ENCODE results near the gene CRYBB1.

- TF ChIP-seq CTCF (IDR thresholded peaks at IDR 0.05; ENCODE audit: low read depth, low read length, poor library complexity, severe bottlenecking) = no peak
- no peak for TF ChIP-seq EZH2phosphoT487 (IDR thresholded peaks at IDR 0.05; ENCODE audit: borderline replicate concordance, low read length)
Observed at GRCh38 chr22:26567610-26568009, 50.2 kb downstream of the CRYBB1 start.
